Measurements from ENCODE around the gene PHLDA2. TPM values are rescaled to one million over a fixed set of nuclear protein-coding genes. Genes with fewer than 3 reads are reported as not detected.
A peak's percentile ranks its signal among the peaks of the same experiment; 100 is the strongest.

The PHLDA2 gene
- total RNA-seq, 1 experiment from 2014 or later = 309 TPM

DNA sequence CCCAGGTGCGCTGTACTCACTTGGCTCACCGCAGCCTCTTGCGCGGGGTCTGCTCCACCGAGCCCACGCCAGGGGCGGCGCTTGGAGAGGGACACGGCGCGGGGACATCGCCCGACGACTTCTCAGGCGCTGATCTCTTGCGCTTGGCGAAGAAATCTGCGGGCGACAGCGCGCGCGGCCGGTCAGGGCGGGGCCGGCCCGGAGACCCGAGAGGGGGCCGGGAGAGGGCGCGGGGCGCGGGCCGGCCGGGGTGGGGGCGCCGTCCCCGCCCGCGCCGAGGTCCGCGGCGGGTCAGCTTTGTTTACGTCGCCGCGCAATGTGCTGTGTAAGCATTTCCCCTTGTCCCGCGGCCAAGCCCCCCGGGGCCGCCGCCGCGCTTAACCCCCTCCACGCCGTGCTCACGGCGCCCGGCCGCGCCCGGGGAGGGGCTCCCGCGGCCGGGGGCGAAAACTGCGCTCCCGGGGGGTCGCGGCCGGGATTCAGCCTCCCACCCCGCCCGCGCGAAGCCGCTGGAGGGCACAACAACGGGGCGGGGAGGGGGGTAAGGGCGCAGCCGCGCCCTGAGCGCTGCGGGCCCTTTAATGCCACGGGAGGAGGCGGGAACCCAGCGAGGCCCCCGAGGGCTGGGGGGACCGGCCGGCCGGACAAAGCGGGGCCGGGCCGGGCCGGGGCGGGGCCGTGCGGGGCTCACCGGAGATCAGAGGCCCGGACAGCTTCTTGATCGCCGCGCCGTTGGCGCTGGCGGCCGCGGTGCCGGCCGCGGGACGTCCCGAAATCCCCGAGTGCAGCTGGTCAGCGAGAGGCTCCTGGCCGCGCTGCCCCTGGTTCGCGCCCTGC lies 45.0 kb downstream of the PHLDA2 start:
- H2AFZ ChIP-seq (ENCODE audit: low read depth, low read length, poor library complexity, severe bottlenecking) = no peak overlapping the region
- H3K9me2 ChIP-seq (ENCODE audit: insufficient read depth) = no peaks in the 10 kb centered on the region
- CTCF ChIA-PET = interaction anchor here (1.5 to 13.7 kb wide), 2 partner anchors 207 to 351 kb away, joined by 4 to 337 read pairs; no protein-coding TSS in a partner anchor
- TF ChIP-seq SP1 (IDR thresholded peaks at IDR 0.05; ENCODE audit: low read depth) (no peak), TCF7L2 (IDR thresholded peaks at IDR 0.05; ENCODE audit: borderline replicate concordance, extremely low read depth, insufficient read depth, insufficient read length) (peak; percentile 78), ELF1 (IDR thresholded peaks at IDR 0.05; ENCODE audit: borderline replicate concordance, low read depth) (no peak), POLR2AphosphoS5 (IDR thresholded peaks at IDR 0.05; ENCODE audit: low read depth, low read length) (no peak), FOSL1 (IDR thresholded peaks at IDR 0.05; ENCODE audit: low read depth) (no peak)
- TF ChIP-seq, protein P1, sequence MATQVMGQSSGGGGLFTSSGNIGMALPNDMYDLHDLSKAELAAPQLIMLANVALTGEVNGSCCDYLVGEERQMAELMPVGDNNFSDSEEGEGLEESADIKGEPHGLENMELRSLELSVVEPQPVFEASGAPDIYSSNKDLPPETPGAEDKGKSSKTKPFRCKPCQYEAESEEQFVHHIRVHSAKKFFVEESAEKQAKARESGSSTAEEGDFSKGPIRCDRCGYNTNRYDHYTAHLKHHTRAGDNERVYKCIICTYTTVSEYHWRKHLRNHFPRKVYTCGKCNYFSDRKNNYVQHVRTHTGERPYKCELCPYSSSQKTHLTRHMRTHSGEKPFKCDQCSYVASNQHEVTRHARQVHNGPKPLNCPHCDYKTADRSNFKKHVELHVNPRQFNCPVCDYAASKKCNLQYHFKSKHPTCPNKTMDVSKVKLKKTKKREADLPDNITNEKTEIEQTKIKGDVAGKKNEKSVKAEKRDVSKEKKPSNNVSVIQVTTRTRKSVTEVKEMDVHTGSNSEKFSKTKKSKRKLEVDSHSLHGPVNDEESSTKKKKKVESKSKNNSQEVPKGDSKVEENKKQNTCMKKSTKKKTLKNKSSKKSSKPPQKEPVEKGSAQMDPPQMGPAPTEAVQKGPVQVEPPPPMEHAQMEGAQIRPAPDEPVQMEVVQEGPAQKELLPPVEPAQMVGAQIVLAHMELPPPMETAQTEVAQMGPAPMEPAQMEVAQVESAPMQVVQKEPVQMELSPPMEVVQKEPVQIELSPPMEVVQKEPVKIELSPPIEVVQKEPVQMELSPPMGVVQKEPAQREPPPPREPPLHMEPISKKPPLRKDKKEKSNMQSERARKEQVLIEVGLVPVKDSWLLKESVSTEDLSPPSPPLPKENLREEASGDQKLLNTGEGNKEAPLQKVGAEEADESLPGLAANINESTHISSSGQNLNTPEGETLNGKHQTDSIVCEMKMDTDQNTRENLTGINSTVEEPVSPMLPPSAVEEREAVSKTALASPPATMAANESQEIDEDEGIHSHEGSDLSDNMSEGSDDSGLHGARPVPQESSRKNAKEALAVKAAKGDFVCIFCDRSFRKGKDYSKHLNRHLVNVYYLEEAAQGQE (IDR thresholded peaks at IDR 0.05; ENCODE audit: low read depth) = no peak
- no peaks in the 10 kb centered on the region for H3K9me3 ChIP-seq (ENCODE audit: control insufficient read depth in 1 of 2, insufficient read depth in 1 of 2, low read depth in 1 of 2, low read length in 2 of 2)
- no peaks in the 10 kb centered on the region for H3K36me3 ChIP-seq (ENCODE audit: control insufficient read depth in 1 of 2, insufficient read depth in 2 of 2, low read length in 2 of 2)
- H3K27me3 ChIP-seq (ENCODE audit: insufficient read depth, low read length) = no peaks in the 10 kb centered on the region
- H4K20me1 ChIP-seq (ENCODE audit: insufficient read depth) = no peaks in the 10 kb centered on the region
- RAD21 ChIA-PET (ENCODE audit: low non-redundant PET in 1 of 2, low total read pairs in 2 of 2, uncharacterized antibody in 2 of 2, unreplicated experiment in 2 of 2) = interaction anchor here in 1 of 2 experiments (1.3 kb wide), 1 partner anchor 350 kb away, joined by 6 read pairs; no protein-coding TSS in a partner anchor
- peak overlapping the region; percentile 88 for H3K4me2 ChIP-seq (ENCODE audit: low read length)
- POLR2A ChIA-PET = interaction anchor here (1.6 to 2.4 kb wide), 2 partner anchors 350 to 351 kb away, joined by 4 to 10 read pairs; no protein-coding TSS in a partner anchor
- DNase-seq (ENCODE audit: low read depth, low spot score) = no peak
- peak overlapping the region; percentile 67; the same call in 1 of the 2 replicates for H3K27ac ChIP-seq (ENCODE audit: low read depth, low read length)
- ATAC-seq = peak; percentile 35
- peak overlapping the region; percentile 47 to 63 for H3K4me3 ChIP-seq (replicated peaks in 1 of 2; ENCODE audit: low read depth in 1 of 2, low read length in 2 of 2)
- peak overlapping the region; percentile 52 for H3K9ac ChIP-seq (ENCODE audit: low read length)
- H3K4me1 ChIP-seq (ENCODE audit: control insufficient read depth in 1 of 2, insufficient read depth in 2 of 2, low read length in 2 of 2) = peaks cover 2 to 28% of the 10 kb centered on the region in 2 experiments; a peak in 3 of 4 replicates
- BruUV-seq (replicated peaks) = no TSS peak
- H3K79me2 ChIP-seq (ENCODE audit: insufficient read depth, low read length) = no peaks in the 10 kb centered on the region
- intact Hi-C loops (cut with micrococcal nuclease) = no loop called here
